DOHH2 (cell line): ENCODE data around the gene TREH.

Source experiments
- EZH2phosphoT487 ChIP-seq: fragments of 200-600 bp; sonication (generic); IDR thresholded peaks from 2 replicates; pipeline ENCODE4 v1.6.1; 2017; ENCODE audit warnings: borderline replicate concordance, mild to moderate bottlenecking, antibody characterized with exemption, low read length, moderate library complexity, mixed read lengths
- TF ChIP-seq, protein P1 (sequence below): fragments of 200-600 bp; sonication (generic); IDR thresholded peaks from one replicate; pipeline ENCODE4 v1.5.1; 2014; ENCODE audit warnings: antibody characterized with exemption, mild to moderate bottlenecking, low read depth, low read length; ENCODE audit not compliant: poor library complexity, severe bottlenecking

DNA sequence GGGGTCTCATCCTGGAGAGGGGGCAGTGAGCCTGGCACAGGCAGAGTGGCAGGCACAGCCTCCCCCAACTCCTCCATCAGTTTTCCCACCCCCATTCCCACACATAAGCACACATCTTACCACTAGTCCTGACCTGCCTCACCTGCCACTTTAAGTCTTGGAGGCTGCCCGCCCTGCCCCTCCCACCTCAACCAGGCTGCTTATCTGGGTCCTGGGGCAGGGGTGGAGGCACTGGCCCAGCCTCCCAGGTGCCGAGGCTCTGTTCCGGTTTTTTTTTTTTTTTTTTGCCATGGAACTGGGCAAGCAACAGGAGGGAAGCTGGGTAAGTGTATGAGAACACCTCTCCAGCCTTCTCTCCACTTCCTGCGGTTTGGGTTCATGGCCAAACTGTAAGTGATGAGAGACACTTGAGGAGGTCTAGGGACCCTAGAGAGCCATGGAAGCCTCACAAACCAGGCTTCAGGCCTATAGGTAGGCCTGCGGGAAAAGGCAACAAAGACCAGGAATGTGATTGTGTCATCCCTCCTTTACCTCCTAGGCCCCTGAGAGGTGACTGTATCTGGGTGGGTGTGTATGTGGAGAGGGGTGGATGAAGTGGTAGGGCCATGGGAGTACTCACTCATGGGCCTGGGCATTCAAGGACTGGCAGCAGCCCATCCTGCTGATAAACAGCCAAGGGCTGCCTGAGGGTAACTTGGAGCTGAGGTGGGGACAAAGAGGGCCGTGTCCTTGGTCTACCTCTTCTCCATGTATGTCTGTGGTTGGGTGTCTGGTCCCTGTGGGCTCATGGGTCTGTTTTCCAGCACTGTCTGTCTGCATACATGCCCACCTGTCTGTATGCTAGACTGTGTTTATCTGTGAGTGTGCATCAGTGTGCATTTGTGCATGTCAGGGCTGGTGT lies 49.4 kb downstream of the TREH start:
- TF ChIP-seq, protein P1, sequence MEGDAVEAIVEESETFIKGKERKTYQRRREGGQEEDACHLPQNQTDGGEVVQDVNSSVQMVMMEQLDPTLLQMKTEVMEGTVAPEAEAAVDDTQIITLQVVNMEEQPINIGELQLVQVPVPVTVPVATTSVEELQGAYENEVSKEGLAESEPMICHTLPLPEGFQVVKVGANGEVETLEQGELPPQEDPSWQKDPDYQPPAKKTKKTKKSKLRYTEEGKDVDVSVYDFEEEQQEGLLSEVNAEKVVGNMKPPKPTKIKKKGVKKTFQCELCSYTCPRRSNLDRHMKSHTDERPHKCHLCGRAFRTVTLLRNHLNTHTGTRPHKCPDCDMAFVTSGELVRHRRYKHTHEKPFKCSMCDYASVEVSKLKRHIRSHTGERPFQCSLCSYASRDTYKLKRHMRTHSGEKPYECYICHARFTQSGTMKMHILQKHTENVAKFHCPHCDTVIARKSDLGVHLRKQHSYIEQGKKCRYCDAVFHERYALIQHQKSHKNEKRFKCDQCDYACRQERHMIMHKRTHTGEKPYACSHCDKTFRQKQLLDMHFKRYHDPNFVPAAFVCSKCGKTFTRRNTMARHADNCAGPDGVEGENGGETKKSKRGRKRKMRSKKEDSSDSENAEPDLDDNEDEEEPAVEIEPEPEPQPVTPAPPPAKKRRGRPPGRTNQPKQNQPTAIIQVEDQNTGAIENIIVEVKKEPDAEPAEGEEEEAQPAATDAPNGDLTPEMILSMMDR: no peak
- no peak for TF ChIP-seq EZH2phosphoT487
